Transverse colon (tissue), 4 donors: Measurements from ENCODE around the gene BLM. TPM values are rescaled to one million over a fixed set of nuclear protein-coding genes. Genes with fewer than 3 reads are reported as not detected.
"Not testable (repeated sequence)": the region's sequence is repeated elsewhere in the genome, so short reads cannot be mapped to it uniquely, and the experiment has no call there.

Source experiments
- DNase-seq: peaks from one replicate; pipeline ENCODE4 v3.0.0-alpha.2; 2019
- H3K27ac ChIP-seq, 4 donors: fragments of 200-600 bp; sonication (generic); 2 replicates each; pipeline ENCODE4 v1.5.1; 2016 to 2018; ENCODE audit warnings: inconsistent platforms in 4 of 4
- H3K27me3 ChIP-seq: fragments of 200-600 bp; sonication (generic); 2 replicates; pipeline ENCODE4 v1.5.1; 2017; ENCODE audit warnings: inconsistent platforms
- H3K36me3 ChIP-seq, 4 donors: fragments of 200-600 bp; sonication (generic); 2 replicates each; pipeline ENCODE4 v1.5.1; 2017 to 2019; ENCODE audit warnings: inconsistent platforms in 4 of 4
- H3K4me1 ChIP-seq, 4 donors: fragments of 200-600 bp; sonication (generic); 2 replicates each; pipeline ENCODE4 v1.5.1; 2017 to 2020; ENCODE audit warnings: inconsistent platforms in 4 of 4
- H3K4me3 ChIP-seq, 4 donors: fragments of 200-600 bp; sonication (generic); 1 replicate in 1 of 4; 2 replicates in 3 of 4; pipeline versions ENCODE4 v1.5.1 to v1.6.1; 2017 to 2019; ENCODE audit warnings: inconsistent platforms in 4 of 4
- H3K9me3 ChIP-seq, 2 donors: fragments of 200-600 bp; sonication (generic); 2 replicates each; pipeline ENCODE4 v1.5.1; 2017 to 2019; ENCODE audit warnings: inconsistent platforms in 2 of 2
- CTCF ChIP-seq, 5 experiments: fragments of 200-600 bp in 3 of 5; fragments of 450-650 bp in 2 of 5; sonication (generic) in 3 of 5; IDR thresholded peaks; 1 replicate in 2 of 5; 2 replicates in 3 of 5; pipeline ENCODE4 v1.5.1; 2016 to 2017; ENCODE audit warnings: antibody characterized with exemption in 5 of 5, inconsistent platforms in 3 of 5, mild to moderate bottlenecking in 2 of 5, moderate library complexity in 1 of 5
- EP300 ChIP-seq: sonication (generic); formaldehyde crosslinking; IDR thresholded peaks from one replicate; pipeline ENCODE4 v1.6.1; 2017; ENCODE audit warnings: antibody characterized with exemption, low read depth
- POLR2A ChIP-seq: fragments of 450-650 bp; IDR thresholded peaks from one replicate; pipeline ENCODE4 v1.6.1; 2016; ENCODE audit warnings: antibody characterized with exemption, mild to moderate bottlenecking, moderate library complexity
- POLR2AphosphoS5 ChIP-seq, 3 donors: sonication (generic); formaldehyde crosslinking; IDR thresholded peaks; one replicate each; pipeline ENCODE4 v1.6.1; 2016; ENCODE audit warnings: antibody characterized with exemption in 3 of 3
- WGBS, 2 donors: methylation state at CpG; one replicate each; pipeline ENCODE4 v1.1.5; 2018; ENCODE audit warnings: low coverage in 1 of 2; 5-methylcytosine and 5-hydroxymethylcytosine counted together
- in situ Hi-C, 4 donors: fragments of 200-750 bp; cut with MboI; loops; one replicate each; pipeline versions ENCODE4 v1.15.0 to v1.15.1; 2017; ENCODE audit warnings: low sequenced_read_pairs in 3 of 4, low pct_ligation_motif_present in 1 of 4, low pct_unique_long_range_greater_than_20kb in 1 of 4
- intact Hi-C: fragments of 100-400 bp; cut with DNase I; formaldehyde crosslinking; loops from one replicate; pipeline ENCODE4 v1.15.1; 2023; ENCODE audit warnings: low total_unique reads
- total RNA-seq, 4 donors: library from RNA; depleted of rRNA; stranded (reverse); fragments of >200 nt; gene quantifications; one replicate each; pipeline ENCODE4 v1.1.0, GENCODE V29; 2016

Gene BLM
- total RNA-seq, 4 donors from 2014 or later: 1.5 to 6.4 (median 2.0) TPM

- peaks cover 0 to 25% (median 0%) of the 10 kb centered on the region in 4 donors for H3K4me1 ChIP-seq
- no peak overlapping the region for H3K4me3 ChIP-seq
- H3K27me3 ChIP-seq: no peaks in the 10 kb centered on the region
- no peaks in the 10 kb centered on the region for H3K36me3 ChIP-seq
- no peaks in the 10 kb centered on the region for H3K9me3 ChIP-seq
- in situ Hi-C loops: no loop called here
- no peak overlapping the region for H3K27ac ChIP-seq
- 30 to 85% methylated on average over 2 to 8 of the region's 8 CpGs for WGBS, 2 donors
- intact Hi-C loops: no loop called here
- TF ChIP-seq CTCF (IDR thresholded peaks at IDR 0.05) (no peak), EP300 (no peak), POLR2A (no peak), POLR2AphosphoS5 (IDR thresholded peaks at IDR 0.05) (no peak)
- no peak for DNase-seq
Observed at GRCh38 chr15:90822204-90822955, 105.2 kb downstream of the BLM start.

GRCh38 chr15:90823455-90823974, 106.4 kb downstream of the BLM start:
- peak; percentile 69 for DNase-seq
- TF ChIP-seq POLR2AphosphoS5 (IDR thresholded peaks at IDR 0.05) (peak in 2 of 3 donors; percentile 14 to 50), POLR2A (no peak), CTCF (IDR thresholded peaks at IDR 0.05) (no peak)
- in situ Hi-C loops (no loop called here), intact Hi-C loops (no loop called here)
- peaks cover 0 to 19% (median 0%) of the 10 kb centered on the region in 4 donors for H3K4me1 ChIP-seq
- no peak overlapping the region for H3K4me3 ChIP-seq
- peak overlapping the region; percentile 60 to 70 (median 68) for H3K27ac ChIP-seq
- WGBS, 2 donors: 62% methylated on average over 7 of the region's 7 CpGs; no CpG with 5 or more reads in 1 of the 2 donors
- H3K27me3 ChIP-seq: no peaks in the 10 kb centered on the region
- H3K36me3 ChIP-seq: no peaks in the 10 kb centered on the region
- no peaks in the 10 kb centered on the region for H3K9me3 ChIP-seq

GRCh38 chr15:90825115-90825899, 108.2 kb downstream of the BLM start:
- H3K4me1 ChIP-seq: peaks cover 0 to 16% (median 0%) of the 10 kb centered on the region in 4 donors
- H3K27ac ChIP-seq, H3K36me3 ChIP-seq, intact Hi-C loops, DNase-seq, H3K27me3 ChIP-seq, H3K9me3 ChIP-seq, H3K4me3 ChIP-seq, in situ Hi-C loops: not testable (repeated sequence)
- WGBS, 2 donors: 94% methylated on average over 49 of the region's 49 CpGs; no CpG with 5 or more reads in 1 of the 2 donors

GRCh38 chr15:90826206-90826885, 109.2 kb downstream of the BLM start:
- H3K4me3 ChIP-seq, DNase-seq, H3K36me3 ChIP-seq, H3K27ac ChIP-seq, intact Hi-C loops, H3K9me3 ChIP-seq, H3K27me3 ChIP-seq, in situ Hi-C loops: not testable (repeated sequence)
- H3K4me1 ChIP-seq: peaks cover 0 to 19% (median 0%) of the 10 kb centered on the region in 4 donors
- 93 to 94% methylated on average over 5 to 26 of the region's 26 CpGs for WGBS, 2 donors
